ENCODE results near the gene VGLL3.

The VGLL3 gene

GRCh38 chr3:86954226-86954625 lies 36.7 kb downstream of the VGLL3 start:
- H3K4me3 ChIP-seq (ENCODE audit: low read depth, low read length), result no peak overlapping the region

GRCh38 chr3:86951322-86951721 lies 39.6 kb downstream of the VGLL3 start:
- no peak overlapping the region for H3K4me3 ChIP-seq (ENCODE audit: low read depth, low read length)
- no peak for TF ChIP-seq CTCF (IDR thresholded peaks at IDR 0.05; ENCODE audit: borderline replicate concordance, insufficient read depth, low read depth, low read length)

More at GRCh38 chr3:86954226-86954625, 36.7 kb downstream of the VGLL3 start:
- no peak for TF ChIP-seq CTCF (IDR thresholded peaks at IDR 0.05; ENCODE audit: borderline replicate concordance, insufficient read depth, low read depth, low read length)

- TF ChIP-seq CTCF (IDR thresholded peaks at IDR 0.05; ENCODE audit: borderline replicate concordance, insufficient read depth, low read depth, low read length), result no peak
- no peak overlapping the region for H3K4me3 ChIP-seq (ENCODE audit: low read depth, low read length)
These were observed 40.2 kb downstream of the VGLL3 start for GRCh38 chr3:86950717-86951116.

GRCh38 chr3:86949850-86950249 lies 41.1 kb downstream of the VGLL3 start:
- TF ChIP-seq CTCF (IDR thresholded peaks at IDR 0.05; ENCODE audit: borderline replicate concordance, insufficient read depth, low read depth, low read length), result no peak
- H3K4me3 ChIP-seq (ENCODE audit: low read depth, low read length), result no peak overlapping the region

GRCh38 chr3:86948822-86949221 lies 42.1 kb downstream of the VGLL3 start:
- no peak overlapping the region for H3K4me3 ChIP-seq (ENCODE audit: low read depth, low read length)
- no peak for TF ChIP-seq CTCF (IDR thresholded peaks at IDR 0.05; ENCODE audit: borderline replicate concordance, insufficient read depth, low read depth, low read length)

- no peak for TF ChIP-seq CTCF (IDR thresholded peaks at IDR 0.05; ENCODE audit: borderline replicate concordance, insufficient read depth, low read depth, low read length)
- no peak overlapping the region for H3K4me3 ChIP-seq (ENCODE audit: low read depth, low read length)
These were observed 48.7 kb downstream of the VGLL3 start for GRCh38 chr3:86942206-86942605.

- no peak for TF ChIP-seq CTCF (IDR thresholded peaks at IDR 0.05; ENCODE audit: borderline replicate concordance, insufficient read depth, low read depth, low read length)
These were observed 52.4 kb downstream of the VGLL3 start for GRCh38 chr3:86938416-86939105.

More at GRCh38 chr3:86938416-86939105, 52.4 kb downstream of the VGLL3 start:
- H3K4me3 ChIP-seq (ENCODE audit: low read depth, low read length), result no peak overlapping the region

All from GM12875 (cell line).